ENCODE data around the gene LIPG. TPM values are rescaled to one million over a fixed set of nuclear protein-coding genes. Genes with fewer than 3 reads are reported as not detected.
A peak's percentile ranks its signal among the peaks of the same experiment; 100 is the strongest.

Gene LIPG
- total and polyA plus RNA-seq, 9 of the 15 experiments (the other 6 are each of a cell fraction or from before 2014, with no cell fraction given): 0.76 to 1.8 (median 1.3) TPM

DNA sequence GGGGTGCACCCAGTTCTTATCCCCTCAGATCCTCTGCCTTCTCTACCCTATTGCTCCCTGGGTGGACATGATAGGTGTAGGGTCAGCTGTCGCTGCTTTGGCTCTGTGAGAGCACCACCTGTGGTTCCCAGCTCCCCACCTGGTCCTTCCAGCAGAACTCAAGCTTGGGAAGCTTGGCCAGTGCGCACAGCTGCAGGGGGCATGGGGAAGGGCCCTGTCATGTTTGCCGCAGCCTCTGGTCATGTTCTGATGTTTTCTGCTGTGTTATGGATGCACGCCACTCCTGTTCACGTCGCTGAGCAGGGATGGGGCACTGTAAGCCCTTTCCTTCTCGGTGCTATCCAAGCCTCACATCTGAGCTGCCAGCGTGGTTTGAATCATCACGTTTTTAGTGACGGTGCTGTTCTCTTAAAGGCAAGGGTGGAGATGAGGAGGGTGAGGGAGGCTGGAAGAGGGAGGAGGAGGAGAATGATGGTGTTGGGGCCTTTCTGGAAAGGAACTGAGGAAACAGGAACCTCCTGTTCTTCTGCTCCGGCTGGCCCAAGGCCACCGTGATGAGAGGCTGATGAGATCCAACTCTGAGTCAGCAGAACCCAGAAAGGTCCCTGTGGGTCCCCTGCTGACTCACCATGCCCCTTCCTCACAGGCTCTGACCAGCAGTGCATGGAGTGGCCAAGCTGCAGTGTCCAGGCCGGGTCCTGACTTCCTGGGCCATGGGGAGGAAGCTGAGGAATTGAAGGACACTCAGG is 78.0 kb downstream of the LIPG start:
- in situ Hi-C loops (cut with MboI): no loop called here
- no peak overlapping the region for H3K4me2 ChIP-seq (ENCODE audit: insufficient read depth, low read length)
- H3K9me3 ChIP-seq (replicated peaks; ENCODE audit: control insufficient read depth, insufficient read depth, low read depth, low read length): no peaks in the 10 kb centered on the region
- BruUV-seq (replicated peaks): no TSS peak
- no peak overlapping the region for H2AFZ ChIP-seq (ENCODE audit: low read depth, low read length)
- H3K4me3 ChIP-seq: no peak overlapping the region
- intact Hi-C loops (cut with micrococcal nuclease): no loop called here
- no peaks in the 10 kb centered on the region for H3K36me3 ChIP-seq (ENCODE audit: control insufficient read depth, insufficient read depth, low read length)
- ChIA-PET CTCF (ENCODE audit: low intra/inter-chr PET ratio) (no interaction called here), POLR2A (interaction anchor here (0.7 to 1.2 kb wide), 2 partner anchors 144 to 172 kb away, joined by 3 read pairs; no protein-coding TSS in a partner anchor)
- H3K9me1 ChIP-seq (ENCODE audit: control insufficient read depth, insufficient read depth, low read length): no peaks in the 10 kb centered on the region
- 0 out of 2 replicates have a peak, but pooled peaks have one; percentile 11 for TF ChIP-seq ZNF316 (IDR thresholded peaks at IDR 0.05)
- TF ChIP-seq MAFG (tag; conservative IDR thresholded peaks at IDR 0.05): peak; percentile 27; the same call in 1 of the 2 replicates
- TF ChIP-seq ZNF253 (CRISPR knock-in tag; conservative IDR thresholded peaks at IDR 0.05): no peak
- TF ChIP-seq ZNF24 (IDR thresholded peaks at IDR 0.05): no peak
- TF ChIP-seq BHLHE40 (IDR thresholded peaks at IDR 0.05; ENCODE audit: low read length): 0 out of 2 replicates have a peak, but pooled peaks have one; percentile 26
- no peaks in the 10 kb centered on the region for H4K20me1 ChIP-seq (replicated peaks; ENCODE audit: control insufficient read depth, insufficient read depth, low read length)
- no peaks in the 10 kb centered on the region for H3K79me2 ChIP-seq (ENCODE audit: control insufficient read depth, insufficient read depth, low read length)
- no peak overlapping the region for H3K9ac ChIP-seq (ENCODE audit: insufficient read depth in 1 of 2, low read depth in 2 of 2, low read length in 2 of 2)
- ATAC-seq (no peak), DNase-seq (ENCODE audit: extremely low read depth in 1 of 4, low spot score in 3 of 4) (no peak), FAIRE-seq (no peak)
- peaks cover 0 to 13% of the 10 kb centered on the region in 2 experiments; a peak in 2 of 5 replicates for H3K27me3 ChIP-seq (ENCODE audit: control insufficient read depth in 2 of 2, insufficient read depth in 2 of 2, low read length in 2 of 2)
- H3K27ac ChIP-seq (ENCODE audit: extremely low read depth, low read depth, low read length): no peak overlapping the region
- WGBS (ENCODE audit: insufficient coverage, low coverage, missing lambda C conversion rate): 0% methylated on average over 4 of the region's 13 CpGs
- H3K4me1 ChIP-seq (replicated peaks in 1 of 2; ENCODE audit: control insufficient read depth in 2 of 2, insufficient read depth in 2 of 2, low read length in 2 of 2): no peaks in the 10 kb centered on the region

DNA sequence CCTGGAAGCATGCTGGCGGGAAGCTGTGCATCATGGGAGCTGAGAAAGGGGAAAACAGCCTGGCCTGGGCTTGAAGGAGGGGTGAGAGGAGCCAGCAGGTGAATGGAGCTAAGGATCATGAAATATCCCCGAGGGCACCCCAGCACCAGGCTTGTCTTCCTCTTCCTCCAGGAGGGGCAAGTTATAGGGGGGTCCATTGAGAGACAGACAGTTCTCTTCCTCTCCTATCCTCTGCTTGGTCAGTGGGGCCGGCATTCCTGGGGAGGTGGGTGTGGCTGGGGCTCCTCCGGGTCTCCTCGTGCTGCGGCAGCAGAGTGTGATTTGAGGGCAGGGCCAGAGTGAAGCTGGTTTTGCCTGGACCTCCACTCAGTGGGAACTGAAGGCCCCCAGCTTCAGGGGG is 78.9 kb downstream of the LIPG start:
- ATAC-seq: no peak

More for the DNA sequence above, 78.9 kb downstream of the LIPG start:
- H3K27ac ChIP-seq (ENCODE audit: extremely low read depth, low read depth, low read length): no peak overlapping the region
- no peak overlapping the region for H2AFZ ChIP-seq (ENCODE audit: low read depth, low read length)
- no peaks in the 10 kb centered on the region for H3K36me3 ChIP-seq (ENCODE audit: control insufficient read depth, insufficient read depth, low read length)
- H4K20me1 ChIP-seq (replicated peaks; ENCODE audit: control insufficient read depth, insufficient read depth, low read length): no peaks in the 10 kb centered on the region
- FAIRE-seq (no peak), DNase-seq (ENCODE audit: extremely low read depth in 1 of 4, low spot score in 3 of 4) (no peak)
- ChIA-PET POLR2A (interaction anchor here (0.7 to 1.2 kb wide), 5 partner anchors 11 to 171 kb away, joined by 3 to 4 read pairs (median 3); no protein-coding TSS in a partner anchor), CTCF (ENCODE audit: low intra/inter-chr PET ratio) (no interaction called here)
- no peaks in the 10 kb centered on the region for H3K9me1 ChIP-seq (ENCODE audit: control insufficient read depth, insufficient read depth, low read length)
- intact Hi-C loops (cut with micrococcal nuclease) (no loop called here), in situ Hi-C loops (cut with MboI) (no loop called here)
- TF ChIP-seq ZNF583 (CRISPR knock-in tag; IDR thresholded peaks at IDR 0.05) (no peak), KLF16 (IDR thresholded peaks at IDR 0.05) (no peak), PML (IDR thresholded peaks at IDR 0.05; ENCODE audit: low read length) (no peak), MYNN (IDR thresholded peaks at IDR 0.05) (no peak), MYNN (CRISPR knock-in tag; IDR thresholded peaks at IDR 0.05) (no peak), POLR2AphosphoS2 (IDR thresholded peaks at IDR 0.05; ENCODE audit: low read length) (no peak), NR1H2 (CRISPR knock-in tag; IDR thresholded peaks at IDR 0.05) (no peak), SRSF9 (IDR thresholded peaks at IDR 0.05; ENCODE audit: borderline replicate concordance, low read depth, low read length) (no peak), ZFX (CRISPR knock-in tag; IDR thresholded peaks at IDR 0.05) (no peak), ZSCAN32 (CRISPR knock-in tag; IDR thresholded peaks at IDR 0.05) (no peak), SP1 (CRISPR knock-in tag; IDR thresholded peaks at IDR 0.05) (no peak), ARID1B (IDR thresholded peaks at IDR 0.05) (no peak)
- TF ChIP-seq, protein P1, sequence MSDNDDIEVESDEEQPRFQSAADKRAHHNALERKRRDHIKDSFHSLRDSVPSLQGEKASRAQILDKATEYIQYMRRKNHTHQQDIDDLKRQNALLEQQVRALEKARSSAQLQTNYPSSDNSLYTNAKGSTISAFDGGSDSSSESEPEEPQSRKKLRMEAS (CRISPR knock-in tag; IDR thresholded peaks at IDR 0.05): no peak
- BruUV-seq (replicated peaks): no TSS peak
- H3K4me1 ChIP-seq (replicated peaks in 1 of 2; ENCODE audit: control insufficient read depth in 2 of 2, insufficient read depth in 2 of 2, low read length in 2 of 2): no peaks in the 10 kb centered on the region
- no peak overlapping the region for H3K4me3 ChIP-seq
- no peaks in the 10 kb centered on the region for H3K79me2 ChIP-seq (ENCODE audit: control insufficient read depth, insufficient read depth, low read length)
- 0% methylated on average over 5 of the region's 6 CpGs for WGBS (ENCODE audit: insufficient coverage, low coverage, missing lambda C conversion rate)
- no peak overlapping the region for H3K9ac ChIP-seq (ENCODE audit: insufficient read depth in 1 of 2, low read depth in 2 of 2, low read length in 2 of 2)
- H3K4me2 ChIP-seq (ENCODE audit: insufficient read depth, low read length): no peak overlapping the region
- peaks cover 2 to 15% of the 10 kb centered on the region in 2 experiments; a peak in 2 of 5 replicates for H3K27me3 ChIP-seq (ENCODE audit: control insufficient read depth in 2 of 2, insufficient read depth in 2 of 2, low read length in 2 of 2)
- no peaks in the 10 kb centered on the region for H3K9me3 ChIP-seq (replicated peaks; ENCODE audit: control insufficient read depth, insufficient read depth, low read depth, low read length)

All from K562 (cell line).